Neural cell (in vitro differentiated cells): ENCODE measurements around the gene TMEFF1.

Experiments used
- CTCF ChIP-seq: fragments of 450-650 bp; IDR thresholded peaks from 2 replicates; pipeline ENCODE4 v1.5.1; 2014; ENCODE audit warnings: antibody characterized with exemption, mild to moderate bottlenecking, moderate library complexity; ENCODE audit not compliant: poor library complexity, severe bottlenecking
- EP300 ChIP-seq: fragments of 450-650 bp; conservative IDR thresholded peaks from 2 replicates; pipeline ENCODE4 v1.6.1; 2014; ENCODE audit warnings: antibody characterized with exemption, mild to moderate bottlenecking, moderate library complexity; ENCODE audit not compliant: poor library complexity, severe bottlenecking
- EZH2 ChIP-seq: fragments of 200-600, 300-800 bp; shearing (Covaris generic), sonication (generic); IDR thresholded peaks from 2 replicates; pipeline ENCODE4 v1.6.1; 2014; ENCODE audit warnings: antibody characterized with exemption, low read length, borderline replicate concordance, mild to moderate bottlenecking; ENCODE audit not compliant: insufficient read depth, poor library complexity, severe bottlenecking
- POLR2AphosphoS5 ChIP-seq: IDR thresholded peaks from 2 replicates; pipeline ENCODE4 v1.6.1; 2012
- RAD21 ChIP-seq: fragments of 450-650 bp; conservative IDR thresholded peaks from 2 replicates; pipeline ENCODE4 v1.6.1; 2014; ENCODE audit warnings: antibody characterized with exemption, mild to moderate bottlenecking, moderate library complexity
- SMC3 ChIP-seq: fragments of 450-650 bp; conservative IDR thresholded peaks from 2 replicates; pipeline ENCODE4 v1.6.1; 2014; ENCODE audit warnings: antibody characterized with exemption, mild to moderate bottlenecking, moderate library complexity; ENCODE audit not compliant: poor library complexity
- TAF1 ChIP-seq: IDR thresholded peaks from 2 replicates; pipeline ENCODE4 v1.6.1; 2012; ENCODE audit warnings: low read depth

GRCh38 chr9:100525563-100525962, 52.6 kb downstream of the TMEFF1 start:
- TF ChIP-seq CTCF = no peak
- TF ChIP-seq EZH2 = no peak
- no peak for TF ChIP-seq EP300
- no peak for TF ChIP-seq POLR2AphosphoS5
- no peak for TF ChIP-seq SMC3
- TF ChIP-seq TAF1 = no peak
- TF ChIP-seq RAD21 = no peak
